ENCODE results near the gene GPAT2. TPM values are rescaled to one million over a fixed set of nuclear protein-coding genes. Genes with fewer than 3 reads are reported as not detected.
"Not testable (repeated sequence)": the region's sequence is repeated elsewhere in the genome, so short reads cannot be mapped to it uniquely, and the experiment has no call there.

GPAT2 gene
- total RNA-seq, 1 donor from 2014 or later: 1.1 TPM

DNA sequence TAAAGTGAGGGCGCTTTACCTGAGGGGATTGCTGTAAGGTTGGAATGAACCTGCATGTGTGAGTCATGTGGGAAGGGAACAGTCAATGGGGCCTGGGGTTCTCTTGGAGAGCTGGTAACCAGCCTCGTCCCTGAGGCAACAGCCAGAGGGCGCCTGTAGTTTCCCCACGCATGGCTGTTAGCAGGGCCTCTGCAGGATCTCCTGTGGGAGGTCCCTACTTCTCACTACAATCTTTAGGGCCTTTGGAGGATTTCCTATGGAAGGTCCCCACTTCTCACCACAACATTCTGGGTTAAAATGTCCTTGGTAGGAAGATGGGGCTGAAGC lies 23.6 kb downstream of the GPAT2 start:
- TF ChIP-seq, protein P1, sequence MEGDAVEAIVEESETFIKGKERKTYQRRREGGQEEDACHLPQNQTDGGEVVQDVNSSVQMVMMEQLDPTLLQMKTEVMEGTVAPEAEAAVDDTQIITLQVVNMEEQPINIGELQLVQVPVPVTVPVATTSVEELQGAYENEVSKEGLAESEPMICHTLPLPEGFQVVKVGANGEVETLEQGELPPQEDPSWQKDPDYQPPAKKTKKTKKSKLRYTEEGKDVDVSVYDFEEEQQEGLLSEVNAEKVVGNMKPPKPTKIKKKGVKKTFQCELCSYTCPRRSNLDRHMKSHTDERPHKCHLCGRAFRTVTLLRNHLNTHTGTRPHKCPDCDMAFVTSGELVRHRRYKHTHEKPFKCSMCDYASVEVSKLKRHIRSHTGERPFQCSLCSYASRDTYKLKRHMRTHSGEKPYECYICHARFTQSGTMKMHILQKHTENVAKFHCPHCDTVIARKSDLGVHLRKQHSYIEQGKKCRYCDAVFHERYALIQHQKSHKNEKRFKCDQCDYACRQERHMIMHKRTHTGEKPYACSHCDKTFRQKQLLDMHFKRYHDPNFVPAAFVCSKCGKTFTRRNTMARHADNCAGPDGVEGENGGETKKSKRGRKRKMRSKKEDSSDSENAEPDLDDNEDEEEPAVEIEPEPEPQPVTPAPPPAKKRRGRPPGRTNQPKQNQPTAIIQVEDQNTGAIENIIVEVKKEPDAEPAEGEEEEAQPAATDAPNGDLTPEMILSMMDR (conservative IDR thresholded peaks at IDR 0.05; ENCODE audit: low read depth, low read length): peak; percentile 25
- DNase-seq (ENCODE audit: low read depth); H3K4me3 ChIP-seq (ENCODE audit: low read depth, low read length): not testable (repeated sequence)

DNA sequence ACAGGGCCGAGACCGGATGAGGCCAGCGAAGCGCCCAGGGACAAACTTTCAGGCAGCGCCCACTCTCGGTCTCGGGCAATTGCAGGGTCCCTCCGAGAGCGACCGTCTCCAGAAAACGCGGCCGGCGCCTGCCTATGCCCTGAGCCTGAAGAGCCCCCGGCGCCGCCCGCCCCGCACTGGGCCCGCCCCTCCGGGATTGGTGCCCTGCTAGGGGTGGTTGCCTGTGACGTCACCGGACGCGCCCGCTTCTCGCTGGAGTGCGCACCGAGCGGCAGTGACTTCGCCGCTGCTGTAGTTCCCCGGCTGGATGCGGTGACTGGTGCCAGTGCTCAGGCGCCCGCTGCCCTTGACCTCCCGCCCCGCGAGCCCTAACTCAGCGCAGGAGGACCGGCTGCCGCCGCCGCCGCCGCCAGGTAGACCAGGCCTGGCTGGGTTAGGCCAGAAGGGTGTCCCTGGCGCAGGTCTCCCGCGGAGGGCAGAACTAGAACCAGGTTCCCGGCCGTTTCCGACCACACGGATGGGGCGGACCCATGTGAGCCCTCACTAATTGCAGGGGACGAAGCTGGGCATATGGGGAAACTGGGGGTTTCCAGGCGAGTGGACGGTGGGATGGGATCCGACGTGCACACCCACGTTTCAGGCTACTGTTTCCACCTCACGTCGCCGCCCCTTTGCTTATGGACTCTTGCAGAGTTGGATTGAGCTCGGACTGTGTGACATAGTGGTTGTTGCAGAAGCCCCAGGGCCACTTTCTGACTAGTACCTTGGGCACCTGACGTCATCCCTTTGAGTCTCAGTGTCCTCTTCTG lies 24.2 kb downstream of the GPAT2 start:
- DNase-seq (ENCODE audit: low read depth): not testable (repeated sequence)
- H3K4me3 ChIP-seq (ENCODE audit: low read depth, low read length): peak overlapping the region; percentile 51

DNA sequence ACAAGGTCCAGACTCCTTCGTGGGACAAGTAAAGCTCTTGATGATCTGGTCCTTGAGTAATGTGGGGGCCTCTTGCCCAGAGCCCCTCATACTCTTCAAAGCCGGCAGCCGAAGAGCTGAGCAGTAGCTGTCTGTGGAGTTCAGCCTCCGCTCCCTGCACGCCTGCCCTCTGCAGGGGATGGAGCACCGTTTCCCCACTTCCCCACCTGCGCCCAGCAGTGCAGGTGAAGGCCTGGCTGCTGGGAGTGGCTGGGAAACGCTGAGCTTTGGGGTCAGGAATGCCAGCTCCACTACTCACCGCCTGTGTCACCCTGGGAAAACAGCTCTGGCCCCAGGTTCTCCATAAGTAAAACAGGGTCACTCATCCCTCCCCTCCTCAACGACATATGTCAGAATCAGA lies 24.9 kb downstream of the GPAT2 start:
- H3K4me3 ChIP-seq (ENCODE audit: low read depth, low read length): peak overlapping the region; percentile 51
- not testable (repeated sequence) for DNase-seq (ENCODE audit: low read depth)

DNA sequence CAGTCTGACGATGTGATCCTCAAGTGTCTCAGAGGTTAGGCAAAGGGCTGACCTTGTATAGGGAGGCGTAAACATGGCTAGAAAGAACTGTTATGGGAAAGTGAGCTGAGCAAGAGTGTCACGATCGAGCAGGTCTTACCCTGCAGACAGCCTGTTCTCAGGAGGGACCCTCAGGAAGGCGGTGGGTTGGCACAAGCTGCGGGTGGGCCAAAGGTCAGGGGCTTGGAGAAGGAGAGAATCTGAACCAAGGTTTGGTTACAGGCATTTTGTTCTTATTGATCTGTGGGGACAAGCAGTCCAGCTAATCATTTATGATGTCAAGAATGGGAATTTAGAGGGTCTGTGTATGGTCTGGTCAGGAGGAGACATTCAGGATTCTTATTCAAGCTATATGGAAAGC lies 26.7 kb downstream of the GPAT2 start:
- not testable (repeated sequence) for H3K4me3 ChIP-seq (ENCODE audit: low read depth, low read length); DNase-seq (ENCODE audit: low read depth)

DNA sequence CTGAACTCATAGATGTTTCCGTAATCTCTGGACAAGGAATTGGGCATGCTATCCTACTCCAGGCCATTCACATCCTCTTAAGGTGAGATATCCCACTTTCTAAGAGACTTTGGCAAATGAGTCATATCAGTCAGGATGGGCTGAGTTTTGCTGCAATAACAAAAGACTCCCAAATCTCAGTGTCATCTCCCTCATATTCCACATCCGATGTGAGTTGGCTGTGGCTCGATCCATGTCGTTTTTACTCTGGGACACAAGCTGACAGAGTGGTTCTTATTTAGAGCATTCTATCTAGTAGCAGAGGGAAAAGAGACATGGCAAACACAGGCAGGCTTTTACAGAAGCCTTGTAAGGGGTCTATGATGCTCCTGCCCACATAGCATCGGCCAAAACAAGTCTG lies 28.5 kb downstream of the GPAT2 start:
- not testable (repeated sequence) for H3K4me3 ChIP-seq (ENCODE audit: low read depth, low read length); DNase-seq (ENCODE audit: low read depth)

DNA sequence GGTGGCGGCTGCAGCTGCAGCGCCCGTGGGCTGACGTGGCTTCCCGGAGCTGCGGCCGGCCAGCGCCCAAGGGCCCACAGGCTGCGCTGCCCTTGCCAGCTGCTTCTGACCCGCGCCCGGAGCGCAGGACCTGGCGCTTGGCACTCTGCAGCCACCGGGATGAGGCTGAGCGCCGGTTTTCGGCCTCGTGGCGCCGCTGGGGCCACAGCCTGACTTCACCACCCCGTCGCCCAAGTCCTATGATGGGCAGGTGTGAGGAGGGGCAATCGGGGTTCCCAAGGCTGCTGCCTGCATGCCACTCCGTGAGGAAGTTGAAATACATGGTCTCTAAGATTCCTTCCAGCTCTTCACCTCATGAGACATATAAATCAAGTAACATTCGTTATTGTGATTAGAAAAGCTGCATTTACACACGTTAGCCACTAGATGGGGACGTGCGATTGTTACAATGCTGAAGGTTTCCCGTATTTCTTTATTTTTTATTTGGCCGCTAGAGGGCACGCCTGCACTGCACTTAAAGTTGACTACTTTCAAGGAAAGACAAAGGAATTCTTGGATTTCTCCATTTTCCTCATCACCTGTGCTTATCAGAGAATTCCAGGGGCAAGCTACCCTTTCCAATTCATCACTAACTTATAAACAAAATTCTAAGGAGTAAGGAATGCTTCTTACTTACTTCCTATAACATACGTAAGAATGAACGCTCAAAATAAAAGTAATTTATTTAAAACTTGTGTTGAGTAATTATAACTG lies 42.0 kb downstream of the GPAT2 start:
- peak overlapping the region; percentile 63 for H3K4me3 ChIP-seq (ENCODE audit: low read depth, low read length)
- DNase-seq (ENCODE audit: low read depth): peak; percentile 3
- TF ChIP-seq, protein P1 (conservative IDR thresholded peaks at IDR 0.05; ENCODE audit: low read depth, low read length): peak; percentile 72

DNA sequence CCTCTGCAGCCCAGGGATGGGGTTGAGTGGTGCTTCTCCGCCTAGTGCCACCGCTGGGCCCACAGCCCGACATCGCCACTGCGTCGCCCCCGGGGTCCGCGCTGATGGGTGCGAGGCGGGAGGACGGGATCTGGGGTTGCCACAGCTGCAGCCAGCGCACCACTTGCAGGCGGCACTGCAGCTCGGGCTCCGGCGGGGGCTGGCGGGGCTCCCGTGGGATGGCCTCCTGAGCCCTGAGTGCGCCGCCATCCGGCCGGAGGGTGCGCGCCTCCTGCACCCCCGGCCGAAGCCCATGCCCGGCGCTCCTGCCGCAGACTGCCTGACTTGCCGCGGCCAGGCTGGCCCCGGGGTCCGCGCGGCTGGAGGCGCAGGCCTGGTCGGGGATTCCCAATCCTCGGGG lies 42.6 kb downstream of the GPAT2 start:
- H3K4me3 ChIP-seq (ENCODE audit: low read depth, low read length): peak overlapping the region; percentile 63
- DNase-seq (ENCODE audit: low read depth): not testable (repeated sequence)

DNA sequence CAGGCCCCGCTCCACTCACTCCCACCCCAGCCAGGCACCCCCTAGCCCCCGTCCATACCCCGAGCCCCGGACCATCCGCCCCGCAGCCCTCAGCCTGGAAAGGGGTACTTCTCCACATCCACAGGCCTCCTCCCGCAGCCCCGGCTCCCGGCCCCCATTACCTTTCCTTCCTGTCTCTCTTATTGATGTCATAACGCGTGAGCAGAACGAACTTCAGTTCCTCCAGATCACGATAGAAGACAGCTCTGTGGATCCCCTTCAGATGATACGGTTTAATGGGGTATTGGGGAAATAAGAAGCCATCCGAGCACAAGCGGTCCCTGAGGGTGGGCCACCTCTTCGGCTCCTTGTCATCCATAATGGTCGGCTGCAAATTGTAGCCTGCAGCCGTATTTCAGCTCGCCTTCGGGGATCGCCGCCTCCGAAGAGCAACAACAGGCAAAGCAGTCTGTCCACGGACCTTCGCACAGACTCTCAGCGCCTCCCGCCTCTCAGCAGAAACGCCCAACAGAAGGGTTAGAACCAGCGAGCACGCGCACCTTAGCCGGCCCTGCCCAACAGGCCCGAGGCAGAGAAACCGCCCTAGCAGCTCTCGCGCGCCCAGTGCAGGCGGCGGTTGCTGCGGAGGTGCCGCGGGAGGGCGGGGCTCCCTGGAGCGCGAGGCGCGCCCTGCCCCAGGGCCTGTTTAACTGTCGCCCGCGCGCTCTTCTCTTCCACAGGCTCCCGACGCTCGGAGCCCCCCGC lies 43.2 kb downstream of the GPAT2 start, which contains the start of gene ANKRD36C:
ANKRD36C (minus strand) TSS at position 474 of the 744 bp plus-strand sequence; CDS start at position 358, 116 bp downstream.
- peak; percentile 4 for DNase-seq (ENCODE audit: low read depth)
- peak within 1 kb of the TSS; percentile 84 for H3K4me3 ChIP-seq (ENCODE audit: low read depth, low read length)

DNA sequence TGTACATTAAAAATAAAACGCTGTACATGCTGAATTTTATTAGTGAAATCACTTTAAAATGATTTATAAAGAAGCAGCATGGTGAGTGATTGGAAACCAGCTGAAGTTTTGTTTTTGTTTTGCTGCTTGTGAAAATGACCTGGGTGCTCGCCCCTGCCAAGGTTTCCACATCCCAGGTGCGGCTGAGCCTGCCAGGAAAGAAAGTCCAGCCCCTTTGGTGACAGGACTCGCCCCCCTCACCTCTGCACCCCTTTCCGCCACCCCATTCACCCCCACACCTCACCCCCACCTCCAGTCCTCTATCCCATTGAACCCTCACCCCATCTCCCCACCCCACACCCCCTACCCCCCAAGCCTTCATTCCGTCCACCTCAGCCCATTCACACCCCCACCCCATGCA lies 43.8 kb downstream of the GPAT2 start:
- peak overlapping the region; percentile 41 for H3K4me3 ChIP-seq (ENCODE audit: low read depth, low read length)
- not testable (repeated sequence) for DNase-seq (ENCODE audit: low read depth)

Other genes starting within 250 kb of the GPAT2 start
- gene ANKRD36C, start 43.1 kb downstream of the GPAT2 start, total RNA-seq: 4.6 and 12.8 TPM in 2 replicates
- gene ADRA2B, start 81.7 kb upstream of the GPAT2 start, total RNA-seq: 0.23 and 0.29 TPM in 2 replicates
- gene ASTL, start 103.6 kb upstream of the GPAT2 start, total RNA-seq: not detected in 2 replicates
- gene DUSP2, start 110.5 kb upstream of the GPAT2 start, total RNA-seq: 4.4 and 5.4 TPM in 2 replicates
- 99.2 and 143 TPM in 2 replicates for gene STARD7, start 173.9 kb upstream of the GPAT2 start, total RNA-seq
- gene TMEM127, start 231.1 kb upstream of the GPAT2 start, total RNA-seq: 21.3 and 25.9 TPM in 2 replicates
- 110 and 155 TPM in 2 replicates for gene CIAO1, start 231.3 kb upstream of the GPAT2 start, total RNA-seq

Data from epithelial cell of proximal tubule (primary cell).